ENCODE measurements around the gene BMX.

The BMX gene

GRCh38 chrX:15500497-15500966, at the start of gene BMX:
BMX (plus strand) TSS chrX:15500807; CDS start chrX:15508354, 7,547 bp downstream.
- no peak for DNase-seq

DNA sequence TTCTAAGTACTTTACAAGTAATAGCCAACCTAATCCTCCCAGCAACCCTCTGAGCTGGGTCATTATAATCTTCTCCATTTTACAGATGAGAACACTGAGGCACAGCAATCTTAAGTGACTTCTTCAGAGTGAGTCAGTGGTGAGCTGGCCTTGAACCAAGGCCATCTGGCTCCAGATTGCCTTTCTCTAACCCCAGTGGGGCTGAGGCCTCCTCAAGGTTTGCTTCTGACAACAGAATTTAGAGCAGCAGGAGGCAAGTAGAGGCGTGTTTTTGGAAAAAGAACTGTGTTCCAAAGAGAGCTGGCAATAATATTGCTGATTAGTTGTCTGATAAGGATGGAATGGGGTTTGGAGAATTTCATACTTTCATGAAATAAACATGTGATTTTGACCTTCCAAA, 48.7 kb upstream of the BMX start:
- DNase-seq: no peak

GRCh38 chrX:15464704-15465103, 35.9 kb upstream of the BMX start:
- DNase-seq: no peak

- DNase-seq: no peak
Measured at GRCh38 chrX:15465347-15465746, 35.3 kb upstream of the BMX start.

- DNase-seq: no peak
Measured at GRCh38 chrX:15465896-15466651, 34.5 kb upstream of the BMX start.

GRCh38 chrX:15468036-15468435, 32.6 kb upstream of the BMX start:
- no peak for DNase-seq

GRCh38 chrX:15469613-15470012, 31.0 kb upstream of the BMX start:
- no peak for DNase-seq

GRCh38 chrX:15471028-15471427, 29.6 kb upstream of the BMX start:
- no peak for DNase-seq

- DNase-seq: no peak
Measured at GRCh38 chrX:15472531-15472930, 28.1 kb upstream of the BMX start.

- no peak for DNase-seq
Measured at GRCh38 chrX:15474028-15474427, 26.6 kb upstream of the BMX start.

DNA sequence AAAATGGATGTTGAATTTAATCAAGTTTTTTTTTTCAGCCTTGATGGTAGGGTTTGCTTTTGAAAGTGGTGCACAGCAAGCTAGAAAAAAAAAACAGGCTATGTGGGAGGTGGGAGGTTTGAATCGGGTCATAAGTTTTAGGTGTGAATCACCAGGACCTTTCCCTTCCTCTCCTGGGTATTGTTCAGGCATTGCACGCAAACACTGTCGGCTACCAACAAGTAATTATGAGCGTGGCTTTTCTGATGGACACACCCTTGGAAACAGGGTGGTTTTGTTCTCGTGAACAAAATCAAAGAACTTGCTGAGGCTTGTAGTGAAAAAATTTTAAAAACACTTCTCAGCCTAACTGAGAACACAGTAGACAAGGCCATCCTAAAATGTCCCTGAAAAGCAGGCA, 25.6 kb upstream of the BMX start:
- no peak for DNase-seq

GRCh38 chrX:15475486-15475885, 25.1 kb upstream of the BMX start:
- no peak for DNase-seq

DNA sequence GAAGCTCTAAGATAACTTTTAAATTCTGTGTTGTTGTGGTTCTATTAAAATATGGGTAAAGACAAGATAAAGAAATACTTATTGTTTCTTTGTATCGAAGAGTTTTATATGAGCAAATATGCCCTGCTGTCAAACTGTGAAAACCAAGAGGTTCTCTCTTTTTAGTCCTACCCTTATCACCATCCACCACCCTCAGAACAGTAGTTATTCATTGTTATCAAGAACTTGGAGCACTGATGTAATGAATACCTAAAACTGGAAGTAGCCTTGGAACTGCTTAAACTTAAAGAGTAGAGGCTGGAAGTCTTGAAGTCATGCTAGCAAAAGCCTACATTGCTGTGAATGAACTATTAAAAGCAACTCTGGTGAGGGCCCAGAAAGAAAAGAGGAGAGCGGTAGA, 16.7 kb upstream of the BMX start:
- DNase-seq: no peak

DNA sequence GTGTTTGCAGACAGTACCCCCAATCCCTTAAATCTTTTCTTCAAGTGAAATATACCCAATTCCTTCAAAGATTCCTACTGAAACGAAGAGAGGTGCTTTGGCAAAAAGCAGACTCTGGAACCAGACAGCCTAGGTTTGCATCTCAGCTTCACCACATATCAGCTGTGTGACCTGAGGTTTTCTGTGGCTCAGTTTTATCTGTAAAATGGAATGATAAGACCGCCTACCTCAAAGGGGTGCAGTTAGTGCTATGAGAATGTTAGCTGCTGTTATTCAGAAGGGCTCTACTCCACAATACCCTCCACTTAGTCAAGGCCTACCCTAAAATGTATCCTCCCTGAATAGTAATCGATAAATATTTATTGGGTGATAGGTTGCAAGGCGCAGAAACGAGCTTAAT, 8.1 kb upstream of the BMX start:
- DNase-seq: no peak

GRCh38 chrX:15493118-15493962, 7.3 kb upstream of the BMX start, which contains the start of gene PIR:
PIR (minus strand) TSS chrX:15493333; CDS start chrX:15491257, 2,076 bp downstream.
- peak; percentile 47 for DNase-seq

DNA sequence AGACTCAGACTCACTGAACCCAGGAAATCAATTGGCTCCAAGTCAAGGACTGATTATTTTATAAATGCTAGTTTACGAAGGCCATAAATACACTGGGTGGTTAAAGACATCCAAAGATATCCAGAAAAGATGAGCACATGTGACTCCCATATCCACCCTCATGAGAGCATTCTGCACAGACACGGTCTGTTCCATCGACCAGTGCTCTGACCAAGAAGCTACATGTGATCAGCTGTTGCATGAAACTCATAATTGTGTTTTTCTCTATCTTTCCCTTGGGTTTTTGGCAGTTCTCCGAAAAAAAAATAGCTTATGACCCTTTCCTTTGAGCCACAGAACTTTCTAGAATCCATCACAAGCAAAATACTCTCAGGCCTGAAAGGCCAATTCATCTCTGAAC, 4.8 kb upstream of the BMX start:
- no peak for DNase-seq

DNA sequence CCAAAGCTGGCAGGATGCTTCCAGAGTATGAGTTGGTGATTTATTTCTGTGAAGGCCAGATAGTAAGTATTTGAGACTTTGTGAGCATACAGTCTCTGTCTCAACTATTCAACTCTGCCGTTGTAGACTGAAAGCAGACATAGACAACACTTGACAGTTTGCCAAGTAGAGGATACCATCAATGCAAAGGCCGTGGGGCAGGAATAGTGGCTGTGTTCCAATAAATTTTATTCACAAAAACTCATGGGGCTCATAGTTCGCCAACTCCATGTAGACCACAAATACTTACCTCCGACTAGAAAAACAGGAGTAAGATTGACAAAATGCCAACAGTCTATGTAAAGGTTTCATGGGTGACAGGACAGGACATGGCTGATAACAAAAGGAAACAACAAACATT, 3.8 kb upstream of the BMX start:
- DNase-seq: no peak

- DNase-seq: peak; percentile 5
Measured at GRCh38 chrX:15497865-15498264, 2.7 kb upstream of the BMX start.

DNA sequence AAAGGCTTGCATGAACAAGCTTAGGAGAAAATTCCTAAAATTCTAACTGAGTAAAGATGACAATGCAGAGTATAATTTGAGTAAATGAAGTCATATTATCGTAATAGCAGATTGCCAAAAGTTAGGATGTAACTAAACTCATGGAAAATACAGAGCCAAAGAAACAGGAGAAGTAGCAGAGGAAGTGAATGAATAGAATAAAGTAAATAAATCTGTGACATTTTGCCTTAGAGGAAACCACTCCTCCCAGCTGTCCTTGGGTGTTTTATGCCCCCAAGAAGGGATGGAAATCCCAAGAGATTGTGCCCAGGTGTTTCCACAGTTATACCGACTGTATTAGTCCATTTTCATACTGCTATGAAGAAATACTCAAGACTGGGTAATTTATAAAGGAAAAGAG, 1.9 kb upstream of the BMX start:
- DNase-seq: no peak

GRCh38 chrX:15499976-15500375, 631 bp upstream of the BMX start:
- DNase-seq: no peak

DNA sequence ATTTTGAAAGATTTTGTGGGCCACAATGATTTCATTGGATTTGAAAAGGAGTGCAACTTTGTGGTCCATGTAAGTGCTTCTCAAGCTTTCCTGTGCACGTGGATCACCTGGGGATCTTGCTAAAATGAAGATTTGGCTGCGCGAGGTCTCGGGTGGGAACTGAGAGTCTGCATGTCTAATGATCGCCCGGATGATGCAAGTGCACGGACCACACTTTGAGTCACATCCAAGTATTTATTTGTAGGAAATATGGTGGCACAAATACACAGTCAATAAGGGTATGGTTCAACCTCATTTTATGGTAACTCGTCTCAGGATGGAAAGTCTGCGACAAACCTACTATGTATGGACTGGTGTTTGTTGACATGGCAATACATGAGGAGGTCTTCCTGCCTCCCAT, 899 bp downstream of the BMX start:
- DNase-seq: no peak

GRCh38 chrX:15504661-15505060, 4.1 kb downstream of the BMX start:
- no peak for DNase-seq

- no peak for DNase-seq
Measured at GRCh38 chrX:15505101-15505500, 4.5 kb downstream of the BMX start.

- DNase-seq: no peak
Measured at GRCh38 chrX:15507005-15507404, 6.4 kb downstream of the BMX start.

Data from NCI-H2081 treated with DMSO at 0.1 percent for 48 hours (cell line).